Measurements from ENCODE around the gene TTBK1. TPM values are rescaled to one million over a fixed set of nuclear protein-coding genes. Genes with fewer than 3 reads are reported as not detected.
A peak's percentile ranks its signal among the peaks of the same experiment; 100 is the strongest.

Gene TTBK1
- total and polyA plus RNA-seq, 10 of the 15 experiments (the other 5 are each of a cell fraction or from before 2014, with no cell fraction given): 0.05 to 0.27 TPM; not detected in 8

DNA sequence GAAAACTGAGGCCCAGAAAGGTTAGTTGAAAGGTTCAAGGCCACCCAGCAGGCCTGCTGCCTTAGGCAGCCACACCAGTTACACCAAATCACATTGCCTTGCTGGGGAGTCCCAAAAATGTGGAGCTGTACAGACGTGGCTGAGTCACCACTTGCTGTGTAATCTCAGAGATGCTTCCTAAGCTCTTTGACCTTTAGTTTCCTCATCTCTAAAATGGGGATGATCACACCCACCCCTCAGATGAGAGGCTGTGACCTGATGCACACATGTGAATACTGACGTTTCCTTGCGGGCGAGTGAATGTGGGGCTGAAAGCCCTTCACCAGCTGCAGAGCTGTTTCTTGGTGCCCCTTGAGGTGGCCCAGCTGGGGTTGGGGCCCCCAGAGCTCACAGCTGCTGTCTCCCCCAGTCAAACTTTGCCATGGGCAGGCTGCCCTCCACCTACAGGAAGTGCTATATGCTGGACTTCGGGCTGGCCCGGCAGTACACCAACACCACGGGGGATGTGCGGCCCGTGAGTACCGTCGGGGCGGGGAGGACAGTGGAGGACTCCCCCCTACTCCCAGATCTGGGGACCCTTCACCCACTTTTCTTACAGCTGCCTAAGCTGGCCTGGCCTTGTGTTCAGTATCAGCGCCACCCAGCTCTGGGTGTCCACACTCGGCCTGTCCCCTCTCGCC is 11.0 kb downstream of the TTBK1 start:
- no peak for DNase-seq (ENCODE audit: low read depth, low spot score)
- Histone ChIP-seq H2AFZ (ENCODE audit: control insufficient read depth, low read depth, low read length) (no peak overlapping the region), H3K4me1 (ENCODE audit: control insufficient read depth, insufficient read depth, low read length) (peaks cover 16% of the 10 kb centered on the region), H3K4me2 (ENCODE audit: control insufficient read depth, insufficient read depth) (no peak overlapping the region), H3K9ac (ENCODE audit: control insufficient read depth, insufficient read depth, low read length) (no peak overlapping the region), H3K9me3 (replicated peaks; ENCODE audit: control insufficient read depth, insufficient read depth, low read length) (no peaks in the 10 kb centered on the region), H3K36me3 (ENCODE audit: control insufficient read depth in 2 of 2, insufficient read depth in 2 of 2, low read length in 1 of 2) (no peaks in the 10 kb centered on the region), H4K20me1 (ENCODE audit: control insufficient read depth, insufficient read depth) (no peaks in the 10 kb centered on the region), H3K4me3 (no peak overlapping the region), H3K27me3 (replicated peaks in 1 of 2; ENCODE audit: control insufficient read depth in 2 of 2, insufficient read depth in 2 of 2, low read length in 1 of 2) (peaks cover 0 to 3% of the 10 kb centered on the region in 2 experiments; a peak in 1 of 4 replicates), H3K27ac (ENCODE audit: control insufficient read depth, insufficient read depth) (no peak overlapping the region), H3K79me2 (ENCODE audit: control insufficient read depth, insufficient read depth, low read length) (no peaks in the 10 kb centered on the region)
- ATAC-seq: peak; percentile 17; the same call in 2 of the 3 replicates
- no peak for TF ChIP-seq BCLAF1 (IDR thresholded peaks at IDR 0.05)
- SMC1A ChIA-PET (ENCODE audit: uncharacterized antibody, unreplicated experiment): interaction anchor here (0.8 kb wide), 1 partner anchor 67 kb away, joined by 3 read pairs; no protein-coding TSS in a partner anchor
- POLR2A ChIA-PET: interaction anchor here (1.1 kb wide), 1 partner anchor 9 kb away, joined by 3 read pairs; no protein-coding TSS in a partner anchor
- BruUV-seq (replicated peaks): no TSS peak
- no peak for FAIRE-seq
- RAD21 ChIA-PET (ENCODE audit: unreplicated experiment): no interaction called here
- CTCF ChIA-PET: no interaction called here
- in situ Hi-C loops (cut with MboI) (no loop called here), intact Hi-C loops (cut with micrococcal nuclease; ENCODE audit: unreplicated experiment) (no loop called here)
- WGBS (ENCODE audit: insufficient coverage, insufficient replicate concordance, low lambda C conversion rate, missing lambda C conversion rate): 84% methylated on average over 13 of the region's 15 CpGs

- POLR2A ChIA-PET: interaction anchor here (1.1 kb wide), 1 partner anchor 9 kb away, joined by 3 read pairs; no protein-coding TSS in a partner anchor
- intact Hi-C loops (cut with micrococcal nuclease; ENCODE audit: unreplicated experiment) (no loop called here), in situ Hi-C loops (cut with MboI) (loop anchor here (5.0 kb wide), 1 partner anchor 252 kb away; no protein-coding TSS in a partner anchor)
- SMC1A ChIA-PET (ENCODE audit: uncharacterized antibody, unreplicated experiment): no interaction called here
- RAD21 ChIA-PET (ENCODE audit: unreplicated experiment): no interaction called here
- Histone ChIP-seq H4K20me1 (ENCODE audit: control insufficient read depth, insufficient read depth) (no peaks in the 10 kb centered on the region), H3K9me3 (replicated peaks; ENCODE audit: control insufficient read depth, insufficient read depth, low read length) (no peaks in the 10 kb centered on the region), H3K27ac (ENCODE audit: control insufficient read depth, insufficient read depth) (no peak overlapping the region), H3K4me2 (ENCODE audit: control insufficient read depth, insufficient read depth) (no peak overlapping the region), H2AFZ (ENCODE audit: control insufficient read depth, low read depth, low read length) (no peak overlapping the region), H3K36me3 (ENCODE audit: control insufficient read depth in 2 of 2, insufficient read depth in 2 of 2, low read length in 1 of 2) (no peaks in the 10 kb centered on the region), H3K27me3 (replicated peaks in 1 of 2; ENCODE audit: control insufficient read depth in 2 of 2, insufficient read depth in 2 of 2, low read length in 1 of 2) (peaks cover 0 to 3% of the 10 kb centered on the region in 2 experiments; a peak in 1 of 4 replicates), H3K79me2 (ENCODE audit: control insufficient read depth, insufficient read depth, low read length) (no peaks in the 10 kb centered on the region), H3K4me1 (ENCODE audit: control insufficient read depth, insufficient read depth, low read length) (peaks cover 16% of the 10 kb centered on the region), H3K4me3 (no peak overlapping the region), H3K9ac (ENCODE audit: control insufficient read depth, insufficient read depth, low read length) (no peak overlapping the region)
- no peak for FAIRE-seq
- ATAC-seq: no peak
- WGBS (ENCODE audit: insufficient coverage, insufficient replicate concordance, low lambda C conversion rate, missing lambda C conversion rate): 32% methylated on average over 10 of the region's 11 CpGs
- CTCF ChIA-PET: no interaction called here
- BruUV-seq (replicated peaks): no TSS peak
- TF ChIP-seq HDAC2 (IDR thresholded peaks at IDR 0.05): no peak
- no peak for TF ChIP-seq TCF12 (IDR thresholded peaks at IDR 0.05; ENCODE audit: low read depth, low read length)
- TF ChIP-seq PKNOX1 (IDR thresholded peaks at IDR 0.05): no peak
- no peak for TF ChIP-seq BACH1 (IDR thresholded peaks at IDR 0.05; ENCODE audit: borderline replicate concordance)
- no peak for TF ChIP-seq POLR2A (IDR thresholded peaks at IDR 0.05; ENCODE audit: low read depth, low read length)
- TF ChIP-seq TAF1 (IDR thresholded peaks at IDR 0.05; ENCODE audit: borderline replicate concordance, low read depth, low read length): no peak
- no peak for DNase-seq (ENCODE audit: low read depth, low spot score)
Measured at GRCh38 chr6:43254846-43255245, 11.6 kb downstream of the TTBK1 start.

Measured in GM12878 (cell line).